ENCODE measurements around the gene PI4K2A.

PI4K2A gene

GRCh38 chr10:97704341-97704740 is 63.9 kb downstream of the PI4K2A start:
- DNase-seq (ENCODE audit: low spot score) = no peak

GRCh38 chr10:97705006-97705670 is 64.7 kb downstream of the PI4K2A start:
- no peak for DNase-seq (ENCODE audit: low spot score)

GRCh38 chr10:97707134-97707861 is 66.8 kb downstream of the PI4K2A start:
- no peak for DNase-seq (ENCODE audit: low spot score)

- DNase-seq (ENCODE audit: low spot score) = no peak
Observed at GRCh38 chr10:97708167-97708566, 67.7 kb downstream of the PI4K2A start.

- DNase-seq (ENCODE audit: low spot score) = peak; percentile 88
Observed at GRCh38 chr10:97708976-97709946, 68.8 kb downstream of the PI4K2A start.

GRCh38 chr10:97711640-97712572 is 71.4 kb downstream of the PI4K2A start:
- DNase-seq (ENCODE audit: low spot score) = no peak

- peak; percentile 86 for DNase-seq (ENCODE audit: low spot score)
Observed at GRCh38 chr10:97713339-97713825, 72.9 kb downstream of the PI4K2A start, which contains the start of gene MARVELD1. Gene MARVELD1, plus strand, starts transcription at chr10:97713730. Its CDS starts 147 bp downstream, at chr10:97713877.

GRCh38 chr10:97713826-97714400 is 73.4 kb downstream of the PI4K2A start:
- peak; percentile 77 for DNase-seq (ENCODE audit: low spot score)

GRCh38 chr10:97714401-97715258 is 74.2 kb downstream of the PI4K2A start:
- peak; percentile 84 for DNase-seq (ENCODE audit: low spot score)

GRCh38 chr10:97715259-97715874 is 74.9 kb downstream of the PI4K2A start:
- no peak for DNase-seq (ENCODE audit: low spot score)

GRCh38 chr10:97717627-97718026 is 77.2 kb downstream of the PI4K2A start:
- DNase-seq (ENCODE audit: low spot score) = no peak

GRCh38 chr10:97718178-97718577 is 77.7 kb downstream of the PI4K2A start:
- DNase-seq (ENCODE audit: low spot score) = no peak

GRCh38 chr10:97718659-97719142 is 78.2 kb downstream of the PI4K2A start:
- DNase-seq (ENCODE audit: low spot score) = no peak

GRCh38 chr10:97719602-97720001 is 79.1 kb downstream of the PI4K2A start:
- no peak for DNase-seq (ENCODE audit: low spot score)

GRCh38 chr10:97721871-97722780 is 81.7 kb downstream of the PI4K2A start:
- no peak for DNase-seq (ENCODE audit: low spot score)

GRCh38 chr10:97723001-97723400 is 82.5 kb downstream of the PI4K2A start:
- DNase-seq (ENCODE audit: low spot score) = no peak

GRCh38 chr10:97724341-97724941 is 84.0 kb downstream of the PI4K2A start:
- DNase-seq (ENCODE audit: low spot score) = peak; percentile 40

Data from AG20443 (cell line).